CD1c-positive myeloid dendritic cell (primary cell): ENCODE measurements around the gene CLEC10A.

Source experiments
- DNase-seq: peaks from one replicate; pipeline ENCODE4 v3.0.0-alpha.2; 2016; ENCODE audit errors: extremely low spot score

CLEC10A gene

GRCh38 chr17:7038025-7038862 lies 41.8 kb downstream of the CLEC10A start:
- DNase-seq, result no peak

- peak; percentile 97 for DNase-seq
Measured at GRCh38 chr17:7035591-7036368, 44.3 kb downstream of the CLEC10A start, which contains the start of gene SLC16A13. Gene SLC16A13, plus strand, starts transcription at chr17:7036015. Its CDS starts 368 bp downstream, at chr17:7036383.

- DNase-seq, result no peak
Measured at GRCh38 chr17:7034955-7035590, 45.0 kb downstream of the CLEC10A start.

GRCh38 chr17:7029659-7030058 lies 50.4 kb downstream of the CLEC10A start:
- DNase-seq, result peak; percentile 72

GRCh38 chr17:7029096-7029495 lies 51.0 kb downstream of the CLEC10A start:
- no peak for DNase-seq

GRCh38 chr17:7027335-7027734 lies 52.7 kb downstream of the CLEC10A start:
- no peak for DNase-seq

- no peak for DNase-seq
Measured at GRCh38 chr17:7026471-7027115, 53.5 kb downstream of the CLEC10A start.

- DNase-seq, result no peak
Measured at GRCh38 chr17:7025245-7025644, 54.8 kb downstream of the CLEC10A start.
